HG02623 (cell line): Measurements from ENCODE around the gene CAMSAP3.

Source experiments
- ATAC-seq: cut with Tn5 transposase; IDR thresholded peaks from one replicate; pipeline ENCODE4 v1.9.1; 2021; ENCODE audit warnings: moderate library complexity; ENCODE audit not compliant: unreplicated experiment

Gene CAMSAP3

GRCh38 chr19:7610491-7611240 is 15.0 kb downstream of the CAMSAP3 start:
- ATAC-seq, result no peak

- ATAC-seq, result no peak
Observed at GRCh38 chr19:7611541-7612279, 16.0 kb downstream of the CAMSAP3 start.

GRCh38 chr19:7612282-7613274 is 16.9 kb downstream of the CAMSAP3 start:
- ATAC-seq, result no peak

DNA sequence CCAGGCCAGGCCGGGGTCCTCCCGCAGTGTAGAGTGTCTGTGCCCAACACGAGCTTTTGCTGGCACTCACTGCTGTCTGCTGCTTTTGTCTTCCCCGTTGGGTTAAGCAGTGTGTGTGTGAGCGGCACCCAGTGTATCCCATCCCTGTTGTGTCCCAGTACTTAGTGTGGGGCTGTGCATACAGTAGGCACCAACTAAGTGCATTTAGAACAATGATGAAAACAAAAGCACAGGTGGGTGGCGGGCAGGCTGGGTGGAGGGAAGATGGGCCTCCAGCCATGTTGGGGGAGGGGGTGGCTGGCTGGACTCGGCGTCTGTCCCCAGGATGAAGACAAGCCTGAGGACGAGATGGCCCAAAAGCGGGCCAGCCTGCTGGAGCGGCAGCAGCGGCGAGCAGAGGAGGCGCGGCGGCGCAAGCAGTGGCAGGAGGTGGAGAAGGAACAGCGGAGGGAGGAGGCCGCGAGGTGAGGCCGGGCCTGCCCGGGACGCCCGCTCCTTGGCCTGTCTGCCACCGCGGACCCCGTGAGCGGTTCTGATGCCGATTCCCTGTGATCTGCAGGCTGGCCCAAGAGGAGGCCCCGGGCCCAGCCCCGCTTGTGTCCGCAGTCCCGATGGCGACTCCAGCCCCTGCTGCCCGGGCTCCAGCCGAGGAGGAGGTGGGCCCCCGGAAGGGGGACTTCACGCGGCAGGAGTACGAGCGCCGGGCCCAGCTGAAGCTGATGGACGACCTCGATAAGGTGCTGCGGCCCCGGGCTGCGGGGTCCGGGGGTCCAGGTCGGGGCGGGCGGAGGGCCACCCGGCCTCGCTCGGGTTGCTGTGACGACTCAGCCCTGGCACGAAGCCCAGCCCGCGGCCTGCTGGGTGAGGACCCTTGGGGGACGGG is 19.4 kb downstream of the CAMSAP3 start:
- ATAC-seq, result no peak

DNA sequence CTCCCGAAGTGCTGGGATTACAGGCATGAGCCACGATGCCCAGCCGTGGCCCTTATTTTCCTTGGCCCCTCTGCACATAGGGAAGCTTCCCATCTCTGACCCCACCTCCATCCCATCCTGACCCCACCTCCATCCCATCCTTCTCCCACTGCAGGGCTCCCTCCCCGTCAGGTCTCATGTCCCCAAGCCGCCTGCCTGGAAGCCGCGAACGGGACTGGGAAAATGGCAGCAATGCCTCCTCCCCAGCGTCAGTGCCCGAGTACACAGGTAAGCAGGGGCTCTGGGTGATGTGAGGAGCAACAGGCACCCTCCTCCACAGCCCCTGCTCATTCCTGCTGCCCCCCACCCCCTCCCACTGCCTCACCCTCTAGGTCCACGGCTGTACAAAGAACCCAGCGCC is 21.5 kb downstream of the CAMSAP3 start:
- no peak for ATAC-seq

DNA sequence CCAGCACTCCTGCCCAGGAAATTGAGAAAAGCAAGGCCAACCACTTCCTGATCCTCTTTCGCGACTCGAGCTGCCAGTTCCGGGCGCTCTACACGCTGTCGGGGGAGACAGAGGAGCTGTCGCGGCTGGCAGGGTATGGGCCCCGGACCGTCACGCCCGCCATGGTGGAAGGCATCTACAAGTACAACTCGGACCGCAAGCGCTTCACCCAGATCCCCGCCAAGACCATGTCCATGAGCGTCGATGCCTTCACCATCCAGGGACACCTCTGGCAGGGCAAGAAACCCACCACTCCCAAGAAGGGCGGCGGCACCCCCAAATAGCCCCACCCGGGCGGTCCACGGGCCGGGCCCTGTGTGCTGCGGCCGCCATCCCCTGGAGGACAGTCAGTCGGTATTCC is 22.1 kb downstream of the CAMSAP3 start:
- ATAC-seq, result no peak

- ATAC-seq, result no peak
Observed at GRCh38 chr19:7618348-7618747, 22.7 kb downstream of the CAMSAP3 start.

GRCh38 chr19:7618771-7619510 is 23.3 kb downstream of the CAMSAP3 start:
- no peak for ATAC-seq

GRCh38 chr19:7619671-7620441 is 24.2 kb downstream of the CAMSAP3 start:
- no peak for ATAC-seq

DNA sequence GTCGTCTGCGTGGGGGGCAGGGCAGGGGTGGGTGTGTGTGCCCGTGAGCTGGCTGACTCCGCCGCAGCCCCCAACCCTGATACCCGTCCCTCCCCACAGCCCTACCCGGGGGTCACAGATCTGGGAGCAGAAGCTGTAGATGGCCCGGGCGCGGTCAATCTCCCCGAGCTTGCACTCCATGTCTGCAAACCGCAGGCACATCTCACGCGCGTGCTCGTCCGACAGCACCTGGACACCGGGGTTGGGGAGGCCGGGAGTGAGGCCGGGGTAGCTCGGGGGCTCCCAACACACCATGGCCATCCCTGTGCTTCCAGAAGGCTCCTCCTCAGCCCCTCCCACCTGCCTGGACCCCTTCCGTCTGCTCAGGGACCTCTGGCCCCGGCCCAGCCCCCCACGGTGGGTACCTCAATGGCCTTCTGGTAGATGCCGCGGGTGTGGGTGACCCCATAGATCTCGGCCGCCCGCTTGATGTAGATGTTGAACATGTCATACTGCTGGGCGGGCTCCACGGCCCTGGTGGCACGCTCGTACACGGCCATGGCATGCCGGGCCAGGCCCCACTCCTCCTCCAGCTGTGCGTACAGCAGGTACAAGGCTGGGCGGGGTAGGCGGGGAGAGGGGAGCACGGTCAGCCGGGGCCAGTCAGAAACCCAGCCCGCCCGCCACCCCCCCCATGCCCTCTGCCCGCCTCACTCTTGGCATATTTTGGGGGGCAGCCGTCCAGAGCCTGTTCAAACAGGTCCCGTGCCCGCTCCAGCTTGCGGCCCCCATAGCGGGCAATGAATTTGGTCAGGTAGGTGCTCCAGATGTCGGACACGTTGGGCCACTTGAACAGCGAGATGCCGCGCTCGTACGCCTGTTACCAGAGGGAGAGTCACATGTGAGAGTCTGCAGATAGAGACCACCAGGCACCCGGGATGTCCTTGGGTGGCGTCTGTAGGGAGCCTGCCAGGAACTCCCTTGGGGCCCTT is 25.1 kb downstream of the CAMSAP3 start:
- ATAC-seq, result no peak

DNA sequence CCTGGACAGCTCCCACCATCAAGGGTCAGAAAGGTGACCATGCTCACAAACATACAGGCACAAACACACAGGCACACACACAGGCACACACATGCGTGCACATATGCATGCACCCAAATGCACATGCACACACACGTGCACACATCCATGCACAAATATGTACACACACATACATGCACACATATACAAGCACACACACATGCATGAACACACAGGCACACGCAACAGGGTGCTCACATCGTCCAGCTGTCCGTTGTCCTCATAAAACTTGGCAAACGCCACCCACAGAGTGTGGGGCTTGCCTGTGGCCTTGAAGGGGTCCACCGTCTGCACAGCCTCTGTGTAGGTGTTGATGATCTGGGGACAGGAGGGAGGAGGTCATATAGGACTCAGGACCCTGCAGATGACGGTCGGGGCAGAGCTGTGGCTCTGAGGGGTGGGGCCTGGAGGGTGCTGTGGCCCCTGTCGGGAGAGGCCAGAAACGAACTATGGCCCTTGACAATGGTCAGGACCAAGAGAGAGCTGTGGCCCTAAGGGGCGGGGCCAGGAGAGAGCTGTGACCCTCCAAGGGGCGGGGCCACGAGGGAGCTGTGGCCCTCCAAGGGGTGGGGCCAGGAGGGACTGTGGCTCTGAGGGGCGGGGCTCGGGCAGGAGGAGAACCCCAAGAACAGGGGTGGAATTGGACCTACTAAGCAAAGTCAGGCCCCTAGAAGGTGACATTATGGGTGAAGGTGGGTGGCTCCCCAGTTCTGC is 27.4 kb downstream of the CAMSAP3 start:
- ATAC-seq, result no peak

- ATAC-seq, result no peak
Observed at GRCh38 chr19:7623725-7624603, 28.3 kb downstream of the CAMSAP3 start.

DNA sequence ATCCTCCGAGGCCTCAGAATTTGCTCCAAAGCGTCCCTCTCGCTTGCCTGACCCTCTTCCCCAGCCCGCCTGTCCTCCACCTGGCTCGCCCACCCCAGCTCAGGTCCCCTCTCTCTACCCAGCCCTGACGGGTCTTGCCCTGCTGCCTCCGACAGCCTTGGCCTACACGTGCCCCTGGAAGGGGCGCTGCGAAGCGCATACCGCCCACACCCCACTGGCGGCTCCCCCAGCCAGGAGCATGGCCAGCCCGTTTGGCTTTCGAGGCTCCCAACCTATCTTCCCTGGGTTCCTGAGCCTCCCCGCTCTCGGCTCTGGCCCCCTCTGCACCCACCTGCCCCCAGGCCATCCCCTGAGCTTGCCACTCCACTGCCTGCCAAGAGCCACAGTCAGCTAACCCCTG is 29.1 kb downstream of the CAMSAP3 start:
- ATAC-seq, result no peak

DNA sequence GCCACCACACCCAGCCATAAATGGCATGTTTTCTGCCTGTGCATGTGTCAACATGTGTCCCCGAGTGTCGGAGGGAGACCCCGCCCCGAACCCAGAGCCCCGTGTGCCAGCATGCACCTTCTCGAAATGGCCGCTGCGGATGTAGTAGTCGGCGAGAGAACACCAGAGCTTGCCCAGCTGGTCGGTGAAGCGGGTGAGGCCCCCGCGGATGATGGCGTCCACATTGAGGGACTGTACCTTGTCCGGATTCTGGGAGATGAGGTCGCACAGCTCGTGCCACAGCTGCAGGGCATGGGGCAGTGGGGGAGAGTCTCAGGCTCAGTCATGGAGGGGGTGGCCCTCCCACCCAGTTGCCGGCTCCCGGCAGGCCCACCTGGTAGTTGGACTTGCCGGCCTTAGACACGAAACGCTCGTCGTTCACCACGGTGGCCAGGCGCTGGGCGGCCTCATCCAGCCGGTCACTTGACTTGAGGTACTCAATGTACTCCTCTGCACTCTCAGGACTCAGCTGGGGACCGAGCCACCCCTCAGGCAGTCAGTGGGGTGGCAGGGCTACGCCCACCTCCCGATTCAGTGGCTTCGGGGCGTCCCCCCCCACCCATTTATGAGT is 30.2 kb downstream of the CAMSAP3 start:
- no peak for ATAC-seq

- no peak for ATAC-seq
Observed at GRCh38 chr19:7627166-7627565, 31.5 kb downstream of the CAMSAP3 start.
